ENCODE measurements around the gene ANKRD40.
"Not testable (repeated sequence)": the region's sequence is repeated elsewhere in the genome, so short reads cannot be mapped to it uniquely, and the experiment has no call there.

Gene ANKRD40

DNA sequence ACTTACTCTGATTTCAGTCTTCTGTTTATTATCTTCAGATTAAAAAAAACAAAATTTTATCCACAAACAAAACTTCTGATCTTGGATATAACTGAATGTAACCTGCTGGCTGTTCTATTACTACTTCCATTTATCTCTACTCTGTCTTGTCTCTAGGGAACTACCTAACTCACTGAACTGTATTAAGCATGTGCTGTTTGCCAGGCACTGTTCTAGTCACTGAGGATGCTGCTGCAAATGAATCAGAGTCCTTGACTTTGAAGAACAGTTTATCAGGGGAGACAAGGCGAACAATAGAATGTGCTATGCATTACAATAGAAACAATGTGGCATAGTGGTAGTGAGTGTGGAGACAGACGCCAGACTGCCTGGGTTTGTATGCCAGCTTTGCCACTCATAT is 2.3 kb upstream of the ANKRD40 start:
- no peak for DNase-seq

DNA sequence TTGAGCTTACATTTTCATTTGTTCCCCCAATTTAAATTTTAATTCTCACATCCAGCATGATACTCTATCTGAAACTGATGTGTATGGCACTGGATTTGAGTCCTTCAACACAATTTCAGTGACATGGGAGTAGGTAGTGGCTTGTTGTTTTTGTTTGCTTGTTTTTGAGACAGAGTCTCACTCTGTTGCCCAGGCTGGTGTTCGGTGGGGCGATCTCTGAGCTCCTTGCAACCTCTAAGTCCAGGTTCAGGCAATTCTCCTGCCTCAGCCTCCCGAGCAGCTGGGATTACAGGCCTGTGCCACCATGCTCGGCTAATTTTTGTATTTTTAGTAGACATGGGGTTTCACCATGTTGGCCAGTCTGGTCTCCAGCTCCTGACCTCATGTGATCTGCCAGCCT is 1.3 kb upstream of the ANKRD40 start:
- DNase-seq = not testable (repeated sequence)

DNA sequence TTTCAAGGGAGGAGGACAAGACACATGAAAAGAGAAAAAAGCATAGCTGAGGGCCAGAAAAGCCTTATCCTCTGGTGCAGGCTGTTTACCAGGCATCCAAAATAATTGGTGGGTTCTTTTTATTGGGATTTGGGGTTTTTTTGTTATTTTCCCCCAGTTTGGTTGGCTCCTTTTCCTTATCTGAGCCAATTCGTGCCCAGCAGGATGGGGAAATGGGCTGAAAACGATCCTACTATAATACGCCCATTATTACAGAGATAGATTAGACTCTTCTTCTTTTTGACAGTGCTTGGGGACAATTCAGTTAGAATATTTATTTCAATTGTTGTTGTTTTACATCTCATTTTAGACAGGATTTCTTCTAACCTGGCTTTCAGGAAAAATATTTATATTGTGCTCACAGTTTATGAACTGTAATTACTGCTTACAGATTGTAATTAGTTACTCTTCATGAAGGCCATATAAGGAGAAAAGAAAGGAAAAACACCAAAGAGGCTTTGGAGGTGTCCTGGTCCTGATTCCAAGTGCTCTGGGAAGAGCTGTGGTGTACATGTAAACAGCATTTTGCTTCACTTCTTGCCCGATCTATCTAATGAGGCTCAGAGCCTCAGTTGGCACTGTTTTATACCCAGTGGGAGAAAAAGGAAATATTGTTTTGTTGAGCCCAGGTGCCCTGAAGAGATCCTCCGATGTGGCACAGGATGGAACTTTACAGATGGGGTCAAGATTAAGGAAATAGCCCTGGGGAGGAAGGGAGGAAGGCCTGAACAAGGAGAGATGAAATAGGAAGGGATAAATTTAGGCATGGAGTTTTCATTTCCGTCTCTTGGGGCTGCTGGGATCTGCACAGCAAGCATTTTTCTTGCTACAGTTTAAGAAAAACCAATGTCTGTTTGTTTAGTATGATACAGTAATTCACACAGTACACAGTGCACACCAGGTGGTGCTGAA is 611 bp upstream of the ANKRD40 start:
- peak; percentile 36 for DNase-seq

DNA sequence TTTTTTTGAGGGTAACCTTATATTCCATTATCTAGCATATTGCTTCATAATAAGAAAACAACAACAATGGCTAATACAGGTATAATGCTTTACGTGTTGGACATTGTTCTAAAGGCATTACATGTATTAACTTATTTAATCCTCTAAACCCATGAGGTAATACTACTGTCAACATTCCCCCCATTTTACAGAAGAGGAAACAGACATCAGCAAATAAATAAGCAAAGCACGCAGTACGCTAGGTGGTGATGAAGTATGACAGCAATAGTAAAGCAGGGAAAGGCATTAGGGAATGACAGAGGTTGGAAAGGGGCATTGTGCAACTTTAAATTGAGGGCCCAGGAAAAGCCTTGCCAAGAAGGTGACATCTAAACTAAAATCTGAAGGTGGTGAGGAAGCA is 4.6 kb downstream of the ANKRD40 start:
- DNase-seq = no peak

DNA sequence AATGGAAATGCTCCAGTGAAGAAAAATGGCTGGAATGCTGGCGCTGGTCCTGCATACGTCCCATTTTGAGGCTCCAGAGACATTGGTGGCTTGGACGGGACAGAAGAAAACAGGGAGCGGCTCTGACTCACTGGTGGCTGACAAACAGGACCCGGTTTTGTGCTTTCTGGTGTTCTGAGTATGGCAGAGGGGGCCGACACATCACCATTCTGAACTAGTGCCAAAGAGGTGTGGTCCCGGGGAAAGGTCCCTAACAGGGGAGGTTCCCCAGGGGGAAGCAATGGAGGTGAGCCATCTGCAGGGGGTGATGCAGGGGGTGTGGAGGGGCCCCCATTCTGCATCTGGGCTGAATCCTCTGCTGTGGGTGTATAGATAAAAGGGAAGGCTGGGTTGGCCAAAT is 8.3 kb downstream of the ANKRD40 start:
- no peak for DNase-seq

DNA sequence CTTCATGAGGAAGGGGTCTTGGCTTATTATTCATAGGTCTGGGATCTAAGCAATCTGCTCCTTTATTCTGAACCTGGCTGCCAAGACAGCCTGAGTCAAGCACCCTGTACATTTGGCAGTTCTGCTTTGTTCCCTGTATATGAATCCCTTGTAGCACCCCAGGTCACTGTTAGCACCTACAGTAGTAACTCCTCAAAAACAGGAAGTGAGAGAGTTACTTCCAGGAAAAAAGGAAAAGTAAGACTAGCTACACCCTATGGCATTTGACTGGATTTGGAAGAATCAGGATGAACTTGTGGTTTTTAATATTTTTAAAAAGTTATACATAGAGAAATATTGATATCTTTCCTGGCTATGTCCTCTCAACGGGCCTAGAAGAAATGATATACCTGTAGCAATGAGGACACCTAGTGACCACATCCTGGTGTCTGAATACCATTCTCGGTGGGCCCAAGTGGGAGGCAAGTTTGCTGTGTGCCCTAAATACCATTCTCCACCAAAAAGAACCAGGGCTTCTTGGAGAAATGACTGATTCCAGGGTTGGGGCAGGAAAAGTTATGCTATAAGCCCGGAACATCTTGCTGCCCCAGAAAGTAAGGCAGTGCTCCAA is 9.9 kb downstream of the ANKRD40 start:
- DNase-seq = no peak

DNA sequence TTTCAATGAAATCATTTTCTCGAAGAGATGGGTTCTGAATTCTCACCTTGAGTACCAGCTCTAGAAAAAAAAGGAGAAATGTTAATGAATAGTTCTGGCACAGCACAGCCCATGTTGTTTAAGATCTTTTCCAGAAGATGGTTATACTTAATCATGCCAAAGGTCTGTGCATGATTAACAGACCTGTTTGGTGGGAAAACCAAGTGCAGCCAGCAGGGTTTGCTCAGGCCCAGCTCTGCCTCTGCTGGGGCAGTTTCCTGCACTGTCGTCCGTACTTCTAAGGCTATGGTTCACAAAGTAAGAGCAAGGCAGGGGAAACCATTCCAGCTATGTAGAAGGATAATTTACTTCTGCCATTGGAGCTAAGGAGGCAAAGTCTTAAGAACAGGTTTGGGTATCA is 10.7 kb downstream of the ANKRD40 start:
- no peak for DNase-seq

DNA sequence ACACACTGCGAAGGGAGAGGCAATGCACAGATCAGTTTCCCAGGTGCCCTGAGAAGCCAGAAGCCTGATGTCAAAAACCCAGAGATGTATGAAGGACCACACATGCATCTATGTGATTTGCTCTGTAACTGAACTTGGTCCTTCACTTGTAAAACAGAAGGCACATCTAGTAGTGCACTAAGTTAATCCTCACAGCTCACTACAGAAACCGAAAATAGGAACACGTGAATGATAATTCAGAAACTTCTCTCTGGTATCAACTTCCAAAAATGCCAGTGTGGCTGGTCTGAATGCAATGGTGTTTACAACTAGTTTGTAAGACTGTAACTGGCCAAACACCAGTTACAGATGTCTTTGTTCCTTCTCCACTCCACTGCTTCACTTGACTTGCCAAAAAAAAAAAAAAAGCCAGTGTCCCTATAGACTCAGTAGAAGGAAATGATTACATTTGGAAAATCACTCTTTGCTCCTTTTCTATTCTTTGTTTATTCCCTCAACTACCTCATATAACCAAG is 11.3 kb downstream of the ANKRD40 start:
- DNase-seq = no peak

DNA sequence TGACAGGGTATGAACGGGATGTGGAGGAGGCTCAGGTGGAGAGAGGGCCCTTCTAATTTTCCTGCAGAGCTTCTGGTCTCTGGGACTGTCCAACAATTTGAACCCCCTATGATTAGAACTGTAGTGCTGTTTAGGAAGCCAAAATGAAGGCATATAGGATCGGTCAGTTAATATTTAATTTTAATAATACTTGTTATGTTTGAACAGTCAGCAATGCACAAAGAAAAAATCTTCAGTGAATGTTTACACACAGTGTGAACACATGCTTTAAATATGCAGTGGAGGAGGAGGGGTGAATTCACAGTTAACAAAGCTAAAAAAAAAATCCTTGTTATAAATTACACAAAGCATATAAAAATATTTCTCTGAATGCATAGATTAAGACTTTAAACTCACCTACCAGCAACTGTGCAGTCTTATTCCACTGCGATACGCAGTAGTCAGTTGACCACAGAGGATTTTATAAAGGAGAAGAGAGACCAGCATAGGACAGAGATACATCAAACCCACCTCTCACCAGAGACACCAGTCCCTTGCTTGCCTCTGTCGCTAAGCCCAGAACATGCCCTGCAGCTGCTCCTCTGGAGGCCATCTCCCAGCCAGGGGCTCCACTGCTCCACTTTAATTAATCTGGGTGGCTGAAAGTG is 14.6 kb downstream of the ANKRD40 start:
- DNase-seq = peak; percentile 35

DNA sequence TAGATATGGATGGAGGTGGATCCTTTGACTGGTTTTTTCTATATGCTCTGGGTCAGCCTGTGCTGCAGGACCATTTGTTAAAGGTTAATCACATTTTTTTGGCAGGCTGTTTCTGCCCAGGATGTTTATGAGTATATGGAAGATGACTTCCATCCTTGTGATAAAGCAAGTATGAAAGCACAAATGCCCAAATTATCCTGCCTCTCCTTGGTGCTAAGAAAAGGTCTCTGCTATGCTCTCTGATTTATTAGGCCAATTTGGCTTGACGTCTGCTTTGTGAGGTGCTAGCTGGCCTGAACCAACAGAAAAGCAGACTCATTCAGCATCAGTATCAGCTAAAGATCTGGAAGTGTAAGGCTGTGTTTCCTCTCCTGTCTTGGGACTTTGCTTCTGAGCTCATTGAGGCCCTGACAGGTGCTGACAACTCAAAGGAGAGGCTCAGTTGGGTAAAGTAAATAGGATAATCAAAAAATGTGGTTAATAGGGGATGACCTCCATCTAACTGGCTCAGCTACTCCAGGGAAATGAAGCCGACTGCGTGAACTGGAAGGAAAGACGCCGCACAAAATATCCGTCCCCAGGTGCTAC is 15.2 kb downstream of the ANKRD40 start:
- no peak for DNase-seq

DNA sequence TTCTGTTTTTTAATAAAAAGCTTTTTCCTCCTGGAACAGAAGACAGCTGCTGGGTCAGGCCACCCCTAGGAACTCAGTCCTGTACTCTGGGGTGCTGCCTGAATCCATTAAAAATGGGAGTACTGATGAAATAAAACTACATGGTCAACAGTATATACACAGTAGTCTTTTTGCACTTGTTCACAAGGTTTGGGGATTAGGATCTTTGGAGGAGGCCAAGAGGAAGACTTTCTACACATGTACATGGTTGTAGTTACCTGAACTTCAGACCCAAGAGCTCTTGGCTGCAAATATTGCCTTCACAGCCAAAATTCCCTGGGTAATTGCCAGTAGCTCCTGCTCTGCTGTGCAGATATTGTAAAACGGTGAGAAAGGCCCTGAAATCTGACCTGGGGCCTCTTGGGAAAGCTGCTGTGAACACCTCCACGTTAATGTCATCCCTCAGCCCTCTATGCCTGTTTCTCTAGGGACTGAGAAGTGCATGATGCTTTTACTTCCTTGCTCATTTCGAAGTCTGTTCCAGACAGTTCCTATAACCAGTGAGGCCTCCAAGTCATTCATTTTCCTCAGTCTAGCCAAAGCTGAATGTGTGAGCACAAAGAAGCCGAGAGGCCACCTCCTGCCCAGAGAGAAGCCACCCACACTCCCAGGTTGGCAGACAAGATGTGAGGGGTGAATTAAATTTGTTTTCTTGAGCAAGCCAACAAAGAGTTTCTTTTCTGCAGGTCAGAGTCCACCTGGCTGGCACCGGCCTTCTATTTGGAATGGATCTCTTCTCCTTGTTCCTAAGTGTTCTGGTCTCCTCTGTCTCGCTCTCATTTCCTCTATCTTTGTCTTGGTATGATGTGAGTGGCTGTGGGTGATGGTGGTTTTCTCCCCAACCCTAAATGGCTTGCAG is 15.9 kb downstream of the ANKRD40 start:
- DNase-seq = no peak

DNA sequence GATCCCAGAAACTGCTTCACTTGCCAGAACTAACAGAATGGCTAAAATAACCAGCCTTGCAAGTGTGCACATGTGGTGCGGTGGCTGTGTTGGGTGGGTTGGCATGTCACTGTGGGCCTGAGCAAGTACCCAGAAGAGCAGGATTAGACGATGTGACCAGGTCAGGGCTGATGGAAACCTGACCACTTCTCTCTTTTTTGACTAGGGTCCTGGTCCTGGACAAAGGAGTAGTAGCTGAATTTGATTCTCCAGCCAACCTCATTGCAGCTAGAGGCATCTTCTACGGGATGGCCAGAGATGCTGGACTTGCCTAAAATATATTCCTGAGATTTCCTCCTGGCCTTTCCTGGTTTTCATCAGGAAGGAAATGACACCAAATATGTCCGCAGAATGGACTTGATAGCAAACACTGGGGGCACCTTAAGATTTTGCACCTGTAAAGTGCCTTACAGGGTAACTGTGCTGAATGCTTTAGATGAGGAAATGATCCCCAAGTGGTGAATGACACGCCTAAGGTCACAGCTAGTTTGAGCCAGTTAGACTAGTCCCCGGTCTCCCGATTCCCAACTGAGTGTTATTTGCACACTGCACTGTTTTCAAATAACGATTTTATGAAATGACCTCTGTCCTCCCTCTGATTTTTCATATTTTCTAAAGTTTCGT is 16.7 kb downstream of the ANKRD40 start:
- no peak for DNase-seq

DNA sequence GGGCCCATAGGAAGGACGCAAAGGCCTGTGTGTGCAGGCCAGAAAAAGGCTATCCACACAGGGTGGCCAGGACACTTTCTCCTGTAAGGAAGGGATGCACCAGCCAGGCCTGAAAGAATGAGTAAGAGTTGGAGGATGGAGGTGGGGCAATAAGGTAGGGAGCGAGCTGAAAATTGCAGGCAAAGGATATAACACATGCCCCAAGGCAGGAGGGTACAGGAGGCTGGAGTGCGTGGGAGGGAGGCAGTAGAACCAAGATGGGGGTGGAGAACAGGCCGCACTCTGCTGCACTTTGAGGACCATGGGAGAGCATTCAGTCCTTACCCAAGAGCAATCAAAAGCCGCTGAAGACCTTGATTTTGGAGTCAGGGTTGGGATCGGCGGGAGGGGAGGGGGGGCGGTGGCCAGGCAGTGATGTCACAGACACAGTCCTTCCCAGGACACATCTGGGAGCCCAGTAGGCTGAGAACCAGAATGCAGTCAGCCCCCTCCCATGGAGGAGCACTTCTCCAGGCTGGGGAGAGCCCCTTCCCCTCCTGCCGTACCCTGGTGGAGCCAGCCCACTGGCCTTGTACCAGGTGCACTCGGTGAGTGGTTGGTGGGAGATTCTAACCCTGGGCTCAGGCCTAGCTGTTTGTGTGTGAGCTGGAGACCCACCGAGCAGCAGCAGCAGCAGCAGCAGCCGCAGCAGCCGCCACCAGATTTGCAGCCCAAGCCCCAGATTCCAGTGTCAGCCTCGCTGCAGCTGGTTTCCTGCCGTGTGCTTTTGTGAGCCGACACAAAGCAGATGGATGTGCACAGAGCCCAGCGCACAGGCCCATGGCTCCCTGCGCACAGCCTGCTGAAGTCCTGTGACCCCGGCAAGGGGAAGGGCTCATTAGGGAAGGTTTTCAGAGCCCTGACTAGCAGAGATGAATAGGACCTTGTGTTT is 17.5 kb downstream of the ANKRD40 start:
- DNase-seq = no peak

DNA sequence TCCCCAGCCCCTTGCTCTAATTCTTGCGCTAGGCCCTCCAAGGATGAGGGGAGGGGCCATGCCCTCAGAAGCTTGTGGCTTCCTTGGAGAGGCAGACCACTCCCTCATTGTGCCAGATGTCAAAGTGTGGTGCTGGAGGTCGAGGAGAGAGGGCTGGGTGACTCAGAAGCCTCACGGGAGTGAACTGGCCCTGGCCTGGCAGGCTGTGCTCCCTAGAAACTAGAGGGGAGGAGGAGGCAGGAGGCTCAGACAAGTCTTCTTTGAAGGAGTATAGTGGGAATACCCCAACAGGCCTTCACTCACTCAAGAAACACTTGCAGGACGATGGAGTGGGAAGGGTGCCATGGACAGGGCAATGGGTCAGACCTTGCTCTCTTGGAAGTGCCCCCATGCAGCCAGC is 18.5 kb downstream of the ANKRD40 start:
- peak; percentile 84 for DNase-seq

DNA sequence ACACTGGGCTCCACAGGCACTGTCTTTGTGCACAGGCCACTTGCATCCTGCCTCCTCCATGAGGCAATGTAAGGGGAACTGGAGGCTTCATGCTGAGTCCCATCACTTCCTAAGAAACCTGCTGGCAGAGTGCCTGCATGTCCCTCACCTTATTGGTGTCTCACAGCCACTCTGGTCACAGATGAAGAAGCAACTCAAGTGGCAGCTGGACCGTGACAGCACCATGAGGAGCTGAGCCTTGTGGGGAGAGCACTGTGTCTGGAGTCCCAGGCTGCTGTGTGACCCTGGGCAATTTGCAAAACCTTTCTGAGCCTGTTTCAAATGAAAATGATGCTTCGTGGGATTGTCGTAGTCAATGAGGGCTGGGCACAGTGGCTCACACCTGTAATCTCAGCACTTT is 19.5 kb downstream of the ANKRD40 start:
- no peak for DNase-seq

DNA sequence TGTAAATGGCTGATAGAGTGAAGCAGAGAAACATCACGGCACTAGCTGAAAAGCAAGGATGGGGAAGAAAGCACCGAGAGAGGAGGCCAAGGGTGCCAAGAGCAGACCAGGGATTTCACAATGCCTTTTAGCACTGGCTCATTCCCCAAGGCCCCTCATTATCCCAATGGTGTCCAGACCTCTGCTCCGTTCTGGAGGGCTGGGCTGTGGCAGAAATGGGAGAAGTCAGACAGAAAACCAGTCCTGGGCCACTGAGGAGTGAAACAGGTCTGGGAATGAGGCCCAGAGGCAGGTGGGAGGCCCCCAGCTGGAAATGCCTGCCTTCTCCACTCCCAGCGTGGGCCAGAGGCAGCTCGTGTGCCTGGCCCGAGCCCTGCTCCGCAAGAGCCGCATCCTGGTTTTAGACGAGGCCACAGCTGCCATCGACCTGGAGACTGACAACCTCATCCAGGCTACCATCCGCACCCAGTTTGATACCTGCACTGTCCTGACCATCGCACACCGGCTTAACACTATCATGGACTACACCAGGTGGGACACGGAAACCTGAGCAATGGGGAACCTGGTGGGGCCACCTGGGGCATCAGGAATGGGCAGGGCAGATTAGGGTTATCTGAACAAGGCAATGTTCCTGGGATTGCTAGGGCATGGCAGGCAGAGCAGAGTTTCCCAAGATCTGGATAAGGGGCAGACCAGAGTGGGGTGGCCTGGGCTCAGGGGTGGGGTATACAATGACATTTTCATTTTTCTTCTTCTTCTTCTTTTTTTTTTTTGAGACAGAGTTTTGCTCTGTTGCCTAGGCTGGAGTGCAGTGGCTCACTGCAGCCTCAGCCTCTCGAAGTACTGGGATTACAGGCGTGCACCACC is 20.3 kb downstream of the ANKRD40 start:
- DNase-seq = no peak

DNA sequence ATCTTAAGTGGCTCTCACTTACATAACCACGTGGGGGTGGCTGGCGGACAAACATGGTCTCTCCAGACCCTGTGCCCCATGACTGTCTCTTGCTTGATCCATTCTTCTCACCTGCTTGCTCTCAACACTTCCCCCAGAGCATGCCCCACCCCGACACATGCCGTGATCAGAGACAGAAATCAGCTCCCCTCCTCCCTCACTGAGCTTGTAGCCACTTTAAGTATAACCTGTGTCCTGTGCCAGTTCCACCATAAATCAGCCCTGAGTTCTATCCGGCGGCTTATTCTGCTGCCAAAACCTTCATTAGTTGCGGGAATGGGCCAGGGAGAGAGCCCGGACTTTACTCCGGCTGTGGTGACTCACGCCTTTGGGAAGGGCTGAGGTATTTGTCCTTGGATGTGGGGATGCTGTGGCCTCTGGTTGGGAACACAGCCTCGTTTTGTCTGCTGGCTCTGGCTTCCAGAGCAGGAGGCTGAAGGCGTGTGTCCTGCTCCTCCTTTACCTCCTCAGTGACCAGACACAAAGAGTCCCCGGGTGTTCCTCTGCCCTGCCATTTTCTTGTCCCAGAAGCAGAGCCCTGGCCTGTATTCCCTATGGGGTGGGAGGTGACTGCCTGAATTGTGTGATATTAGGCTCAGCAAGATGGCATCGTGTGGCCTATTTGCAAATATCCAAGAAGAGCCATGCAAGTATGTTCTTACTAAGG is 21.1 kb downstream of the ANKRD40 start:
- DNase-seq = peak; percentile 86

DNA sequence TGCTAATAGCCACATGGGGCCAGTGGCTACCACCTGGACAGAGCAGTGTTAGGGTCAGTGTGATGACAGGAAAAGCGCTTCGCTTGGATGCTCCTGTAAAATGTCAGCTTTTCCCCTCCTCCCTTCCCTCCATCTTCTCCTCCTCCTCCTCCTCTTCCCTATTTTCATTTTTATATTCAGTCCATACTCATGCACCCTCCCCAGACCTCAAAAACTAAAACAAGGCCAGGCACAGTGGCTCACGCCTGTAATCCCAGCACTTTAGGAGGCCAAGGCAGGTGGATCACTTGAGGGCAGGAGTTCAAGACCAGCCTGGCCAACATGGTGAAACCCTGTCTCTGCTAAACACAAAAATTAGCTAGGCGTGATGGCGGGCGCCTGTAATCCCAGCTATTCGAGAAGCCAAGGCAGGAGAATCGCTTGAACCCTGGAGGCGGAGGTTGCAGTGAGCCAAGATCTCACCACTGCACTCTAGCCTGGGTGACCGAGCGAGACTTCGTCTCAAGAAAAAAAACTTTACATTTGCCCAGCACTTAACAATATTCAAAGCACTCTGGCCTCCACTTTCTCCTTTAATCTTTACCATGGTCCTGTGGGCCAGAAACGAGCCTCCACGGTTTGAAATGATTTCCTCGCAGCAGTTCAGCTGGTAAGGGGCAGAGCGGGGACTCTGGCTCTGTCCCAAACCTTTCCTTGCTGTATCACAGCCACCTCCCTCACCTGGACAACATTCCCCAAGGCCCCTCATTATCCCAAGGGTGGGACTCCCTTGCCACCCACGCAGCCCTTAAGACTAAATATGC is 21.8 kb downstream of the ANKRD40 start:
- no peak for DNase-seq

Measured in EL (cell line).